GM12892 (cell line): ENCODE data around the gene TMEM269.

Experiments
- POLR2A ChIP-seq: IDR thresholded peaks from 2 replicates; pipeline ENCODE4 v1.6.1; 2011; ENCODE audit warnings: low read depth, low read length, control low read depth
- TAF1 ChIP-seq: IDR thresholded peaks from 2 replicates; pipeline ENCODE4 v1.6.1; 2011; ENCODE audit warnings: low read depth, mild to moderate bottlenecking, control low read depth, low read length, borderline replicate concordance

- TF ChIP-seq TAF1 (no peak), POLR2A (peak; percentile 81)
Measured at GRCh38 chr1:42846257-42847110, 61.7 kb downstream of the TMEM269 start, which contains the start of gene ZNF691.
